Liver (tissue), 9 donors: ENCODE results near the gene SLC38A3. TPM values are rescaled to one million over a fixed set of nuclear protein-coding genes. Genes with fewer than 3 reads are reported as not detected.

Experiments used
- DNase-seq: peaks from one replicate; pipeline ENCODE4 v3.0.0-alpha.2; 2017; ENCODE audit warnings: low spot score
- H3K27ac ChIP-seq, 2 donors: one replicate each; pipeline ENCODE4 v1.7.0; 2013; ENCODE audit warnings: inconsistent platforms in 2 of 2, low read length in 2 of 2, control low read depth in 1 of 2, low read depth in 1 of 2, mild to moderate bottlenecking in 1 of 2
- H3K27me3 ChIP-seq, 4 donors: one replicate each; pipeline versions ENCODE4 v1.6.1 to v1.7.0; 2013; ENCODE audit warnings: low read length in 3 of 4, inconsistent platforms in 1 of 4, mild to moderate bottlenecking in 1 of 4, moderate library complexity in 1 of 4; ENCODE audit not compliant: control insufficient read depth in 4 of 4, insufficient read depth in 4 of 4
- H3K36me3 ChIP-seq, 4 donors: one replicate each; pipeline versions ENCODE4 v1.6.1 to v1.7.0; 2013; ENCODE audit warnings: low read length in 3 of 4, mild to moderate bottlenecking in 3 of 4, low read depth in 1 of 4, moderate library complexity in 1 of 4; ENCODE audit not compliant: control insufficient read depth in 4 of 4, insufficient read depth in 3 of 4
- H3K4me1 ChIP-seq, 4 donors: one replicate each; pipeline versions ENCODE4 v1.6.1 to v1.7.0; 2013; ENCODE audit warnings: low read length in 3 of 4, mild to moderate bottlenecking in 3 of 4, moderate library complexity in 1 of 4; ENCODE audit not compliant: control insufficient read depth in 4 of 4, insufficient read depth in 4 of 4
- H3K4me3 ChIP-seq, 3 donors: one replicate each; pipeline versions ENCODE4 v1.6.1 to v1.7.0; 2013; ENCODE audit warnings: low read length in 3 of 3, control low read depth in 1 of 3, low read depth in 1 of 3, mild to moderate bottlenecking in 1 of 3
- H3K9ac ChIP-seq, 2 donors: one replicate each; pipeline ENCODE4 v1.7.0; 2013; ENCODE audit warnings: low read length in 2 of 2, mild to moderate bottlenecking in 2 of 2, moderate library complexity in 2 of 2, control low read depth in 1 of 2, low read depth in 1 of 2
- H3K9me3 ChIP-seq, 4 donors: one replicate each; pipeline versions ENCODE4 v1.6.1 to v1.7.0; 2013; ENCODE audit warnings: low read length in 3 of 4; ENCODE audit not compliant: control insufficient read depth in 4 of 4
- CTCF ChIP-seq: fragments of 150-350 bp; IDR thresholded peaks from 2 replicates; pipeline ENCODE4 v1.5.1; 2017; ENCODE audit warnings: improper control_type of control experiment, low read depth, low read length; ENCODE audit not compliant: missing input control
- EGR1 ChIP-seq, 2 donors: IDR thresholded peaks; 2 replicates each; pipeline ENCODE4 v1.6.1; 2016 to 2018; ENCODE audit warnings: antibody characterized with exemption in 2 of 2, low read depth in 2 of 2
- FOXA2 ChIP-seq: IDR thresholded peaks from 2 replicates; pipeline ENCODE4 v1.6.1; 2016; ENCODE audit warnings: antibody characterized with exemption
- GABPA ChIP-seq, 2 donors: IDR thresholded peaks in 1 of 2; conservative IDR thresholded peaks in 1 of 2; 2 replicates each; pipeline ENCODE4 v1.6.1; 2016; ENCODE audit warnings: antibody characterized with exemption in 2 of 2, mild to moderate bottlenecking in 1 of 2, moderate library complexity in 1 of 2
- JUND ChIP-seq, 2 donors: IDR thresholded peaks; 2 replicates each; pipeline ENCODE4 v1.6.1; 2016; ENCODE audit warnings: antibody characterized with exemption in 2 of 2
- NR2F2 ChIP-seq: IDR thresholded peaks from 2 replicates; pipeline ENCODE4 v1.6.1; 2016; ENCODE audit warnings: antibody characterized with exemption
- RXRA ChIP-seq, 2 donors: IDR thresholded peaks; 2 replicates each; pipeline ENCODE4 v1.6.1; 2017 to 2018; ENCODE audit warnings: antibody characterized with exemption in 2 of 2, mild to moderate bottlenecking in 1 of 2
- SP1 ChIP-seq: IDR thresholded peaks from 2 replicates; pipeline ENCODE4 v1.6.1; 2018; ENCODE audit warnings: antibody characterized with exemption, mild to moderate bottlenecking
- TAF1 ChIP-seq: conservative IDR thresholded peaks from 2 replicates; pipeline ENCODE4 v1.6.1; 2016; ENCODE audit warnings: antibody characterized with exemption, mild to moderate bottlenecking
- YY1 ChIP-seq: IDR thresholded peaks from 2 replicates; pipeline ENCODE4 v1.6.1; 2016; ENCODE audit warnings: antibody characterized with exemption, mild to moderate bottlenecking
- WGBS: extraction: QIAGEN DNeasy Blood & Tissue Kit; methylation state at CpG from one replicate; pipeline ENCODE4 v1.1.7; 2013; 5-methylcytosine and 5-hydroxymethylcytosine counted together
- polyA plus RNA-seq, 2 donors: library from polyadenylated mRNA; stranded (reverse) in 1 of 2; unstranded in 1 of 2; fragments of 200-250 nt in 1 of 2; fragments of >200 nt in 1 of 2; fragmentation: Nextera tagmentation in 1 of 2; extraction: Ambion mirVana in 1 of 2; gene quantifications; one replicate each; pipeline versions ENCODE4 v1.2.1 to v1.2.3, GENCODE V29; 2013 to 2015
- total RNA-seq, 2 donors: library from RNA; depleted of rRNA; stranded (reverse); fragments of >200 nt; gene quantifications; one replicate each; pipeline ENCODE4 v1.2.3, GENCODE V29; 2014
- TF ChIP-seq, protein P1 (sequence below): IDR thresholded peaks from 2 replicates; pipeline ENCODE4 v1.6.1; 2016; ENCODE audit warnings: antibody characterized with exemption
- TF ChIP-seq, protein P2 (sequence below): IDR thresholded peaks from 2 replicates; pipeline ENCODE4 v1.6.1; 2016; ENCODE audit warnings: antibody characterized with exemption
- donor health status: healthy.
- donor health status: healthy.
- donor health status: healthy.
- donor health status: healthy.
- donor health status: healthy.

SLC38A3 gene
- total and polyA plus RNA-seq, 4 donors, result 98.1 to 180 (median 140) TPM

- H3K4me3 ChIP-seq, result no peak overlapping the region
- no peak overlapping the region for H3K9ac ChIP-seq
- H3K27ac ChIP-seq, result peak overlapping the region; percentile 25 to 29
- H3K4me1 ChIP-seq, result peaks cover 11 to 40% (median 27%) of the 10 kb centered on the region in 4 donors
- DNase-seq, result no peak
- H3K36me3 ChIP-seq, result no peaks in the 10 kb centered on the region
- WGBS, result 84% methylated on average over 11 of the region's 11 CpGs
- H3K27me3 ChIP-seq, result no peaks in the 10 kb centered on the region
- H3K9me3 ChIP-seq, result no peaks in the 10 kb centered on the region
- TF ChIP-seq, protein P1, sequence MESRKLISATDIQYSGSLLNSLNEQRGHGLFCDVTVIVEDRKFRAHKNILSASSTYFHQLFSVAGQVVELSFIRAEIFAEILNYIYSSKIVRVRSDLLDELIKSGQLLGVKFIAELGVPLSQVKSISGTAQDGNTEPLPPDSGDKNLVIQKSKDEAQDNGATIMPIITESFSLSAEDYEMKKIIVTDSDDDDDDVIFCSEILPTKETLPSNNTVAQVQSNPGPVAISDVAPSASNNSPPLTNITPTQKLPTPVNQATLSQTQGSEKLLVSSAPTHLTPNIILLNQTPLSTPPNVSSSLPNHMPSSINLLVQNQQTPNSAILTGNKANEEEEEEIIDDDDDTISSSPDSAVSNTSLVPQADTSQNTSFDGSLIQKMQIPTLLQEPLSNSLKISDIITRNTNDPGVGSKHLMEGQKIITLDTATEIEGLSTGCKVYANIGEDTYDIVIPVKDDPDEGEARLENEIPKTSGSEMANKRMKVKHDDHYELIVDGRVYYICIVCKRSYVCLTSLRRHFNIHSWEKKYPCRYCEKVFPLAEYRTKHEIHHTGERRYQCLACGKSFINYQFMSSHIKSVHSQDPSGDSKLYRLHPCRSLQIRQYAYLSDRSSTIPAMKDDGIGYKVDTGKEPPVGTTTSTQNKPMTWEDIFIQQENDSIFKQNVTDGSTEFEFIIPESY, result no peak
- TF ChIP-seq YY1, result no peak
- no peak for TF ChIP-seq TAF1
- no peak for TF ChIP-seq EGR1 (IDR thresholded peaks at IDR 0.05; ENCODE audit: low read depth in 2 of 2)
- TF ChIP-seq, protein P2, sequence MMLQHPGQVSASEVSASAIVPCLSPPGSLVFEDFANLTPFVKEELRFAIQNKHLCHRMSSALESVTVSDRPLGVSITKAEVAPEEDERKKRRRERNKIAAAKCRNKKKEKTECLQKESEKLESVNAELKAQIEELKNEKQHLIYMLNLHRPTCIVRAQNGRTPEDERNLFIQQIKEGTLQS, result no peak
- no peak for TF ChIP-seq NR2F2
- TF ChIP-seq FOXA2, result no peak
- no peak for TF ChIP-seq SP1
- no peak for TF ChIP-seq JUND (IDR thresholded peaks at IDR 0.05)
Measured at GRCh38 chr3:50169232-50169832, 35.7 kb upstream of the SLC38A3 start.

- no peak overlapping the region for H3K9ac ChIP-seq
- TF ChIP-seq NR2F2 (no peak), RXRA (IDR thresholded peaks at IDR 0.05) (no peak), SP1 (no peak), CTCF (no peak), GABPA (IDR thresholded peaks at IDR 0.05 in 1 of 2, conservative IDR thresholded peaks at IDR 0.05 in 1 of 2) (no peak)
- TF ChIP-seq, protein P1, result no peak
Measured at GRCh38 chr3:50169858-50170257, 35.2 kb upstream of the SLC38A3 start.

More at GRCh38 chr3:50169858-50170257, 35.2 kb upstream of the SLC38A3 start:
- DNase-seq, result no peak
- Histone ChIP-seq H3K9me3 (no peaks in the 10 kb centered on the region), H3K27me3 (no peaks in the 10 kb centered on the region), H3K4me3 (no peak overlapping the region), H3K4me1 (peaks cover 11 to 37% (median 26%) of the 10 kb centered on the region in 4 donors), H3K36me3 (no peaks in the 10 kb centered on the region), H3K27ac (peak overlapping the region; percentile 25 to 32)
- WGBS, result 94% methylated on average over 1 of the region's 1 CpG
